Bronchial epithelial cell (primary cell): ENCODE data around the gene EIF4G3. TPM values are rescaled to one million over a fixed set of nuclear protein-coding genes. Genes with fewer than 3 reads are reported as not detected.

Experiments
- DNase-seq: peaks from one replicate; pipeline ENCODE4 v3.0.0-alpha.2; 2010; ENCODE audit warnings: low read depth
- FAIRE-seq: peaks from 2 replicates; lab custom pipeline; 2011; peaks lifted over from hg19 to GRCh38; lab: Jason Lieb, UNC
- H3K27me3 ChIP-seq: 2 replicates; pipeline ENCODE4 v1.5.1; 2011; ENCODE audit warnings: low read length; ENCODE audit not compliant: control insufficient read depth, insufficient read depth
- H3K36me3 ChIP-seq: 2 replicates; pipeline ENCODE4 v1.5.1; 2011; ENCODE audit warnings: low read length; ENCODE audit not compliant: control insufficient read depth, insufficient read depth
- H3K4me3 ChIP-seq: 2 replicates; pipeline ENCODE4 v1.5.1; 2011; ENCODE audit warnings: mild to moderate bottlenecking, low read depth, low read length, control low read depth
- CTCF ChIP-seq: IDR thresholded peaks from 2 replicates; pipeline ENCODE4 v1.5.1; 2011; ENCODE audit warnings: mild to moderate bottlenecking, moderate library complexity, low read length, control low read depth, inconsistent platforms; ENCODE audit not compliant: insufficient read depth, severe bottlenecking
- total RNA-seq: library from RNA; depleted of rRNA; stranded (reverse); fragments of >200 nt; gene quantifications from 2 replicates; pipeline ENCODE4 v1.2.1, GENCODE V29; 2014

Gene EIF4G3
- total RNA-seq, 1 donor from 2014 or later, result 20.5 TPM

GRCh38 chr1:21068937-21069336 lies 107.8 kb downstream of the EIF4G3 start:
- no peaks in the 10 kb centered on the region for H3K36me3 ChIP-seq
- no peak for FAIRE-seq
- no peak overlapping the region for H3K4me3 ChIP-seq
- DNase-seq, result no peak
- no peak for TF ChIP-seq CTCF
- H3K27me3 ChIP-seq, result no peaks in the 10 kb centered on the region

- TF ChIP-seq CTCF, result no peak
- H3K4me3 ChIP-seq, result no peak overlapping the region
- H3K27me3 ChIP-seq, result no peaks in the 10 kb centered on the region
- H3K36me3 ChIP-seq, result no peaks in the 10 kb centered on the region
- no peak for DNase-seq
- no peak for FAIRE-seq
Measured at GRCh38 chr1:21067551-21068227, 109.0 kb downstream of the EIF4G3 start.

GRCh38 chr1:21066356-21067012 lies 110.2 kb downstream of the EIF4G3 start:
- no peak overlapping the region for H3K4me3 ChIP-seq
- no peaks in the 10 kb centered on the region for H3K27me3 ChIP-seq
- FAIRE-seq (no peak), DNase-seq (no peak)
- no peak for TF ChIP-seq CTCF
- no peaks in the 10 kb centered on the region for H3K36me3 ChIP-seq

GRCh38 chr1:21065851-21066250 lies 110.8 kb downstream of the EIF4G3 start:
- no peak for FAIRE-seq
- no peak for TF ChIP-seq CTCF
- H3K27me3 ChIP-seq, result no peaks in the 10 kb centered on the region
- no peak for DNase-seq
- H3K4me3 ChIP-seq, result no peak overlapping the region
- H3K36me3 ChIP-seq, result no peaks in the 10 kb centered on the region

GRCh38 chr1:21064057-21064456 lies 112.6 kb downstream of the EIF4G3 start:
- H3K27me3 ChIP-seq, result no peaks in the 10 kb centered on the region
- FAIRE-seq (no peak), DNase-seq (no peak)
- TF ChIP-seq CTCF, result no peak
- H3K36me3 ChIP-seq, result no peaks in the 10 kb centered on the region
- no peak overlapping the region for H3K4me3 ChIP-seq
